Measurements from ENCODE around the gene CHN1.

The CHN1 gene

GRCh38 chr2:174918886-174919526 is 86.2 kb downstream of the CHN1 start:
- no peak for DNase-seq

- no peak for DNase-seq
Measured at GRCh38 chr2:174916270-174916930, 88.8 kb downstream of the CHN1 start.

GRCh38 chr2:174914853-174915760 is 90.1 kb downstream of the CHN1 start:
- DNase-seq: no peak

- DNase-seq: no peak
Measured at GRCh38 chr2:174908284-174908683, 96.9 kb downstream of the CHN1 start.

- DNase-seq: no peak
Measured at GRCh38 chr2:174903264-174903556, 102.0 kb downstream of the CHN1 start.

- no peak for DNase-seq
Measured at GRCh38 chr2:174902506-174903263, 102.5 kb downstream of the CHN1 start.

- DNase-seq: no peak
Measured at GRCh38 chr2:174901075-174901474, 104.1 kb downstream of the CHN1 start.

- DNase-seq: no peak
Measured at GRCh38 chr2:174897286-174897685, 107.9 kb downstream of the CHN1 start.

GRCh38 chr2:174893018-174893417 is 112.2 kb downstream of the CHN1 start:
- DNase-seq: no peak

- no peak for DNase-seq
Measured at GRCh38 chr2:174892546-174892945, 112.6 kb downstream of the CHN1 start.

GRCh38 chr2:174888646-174889271 is 116.4 kb downstream of the CHN1 start:
- no peak for DNase-seq

- DNase-seq: no peak
Measured at GRCh38 chr2:174888146-174888545, 117.0 kb downstream of the CHN1 start.

- DNase-seq: no peak
Measured at GRCh38 chr2:174882416-174882815, 122.8 kb downstream of the CHN1 start.

- DNase-seq: no peak
Measured at GRCh38 chr2:174881678-174882077, 123.5 kb downstream of the CHN1 start.

GRCh38 chr2:174878537-174879147 is 126.5 kb downstream of the CHN1 start:
- no peak for DNase-seq

GRCh38 chr2:174877751-174878150 is 127.4 kb downstream of the CHN1 start:
- DNase-seq: no peak

GRCh38 chr2:174877301-174877700 is 127.9 kb downstream of the CHN1 start:
- no peak for DNase-seq

GRCh38 chr2:174874085-174874484 is 131.1 kb downstream of the CHN1 start:
- no peak for DNase-seq

GRCh38 chr2:174873471-174873870 is 131.7 kb downstream of the CHN1 start:
- DNase-seq: no peak

GRCh38 chr2:174870787-174871186 is 134.4 kb downstream of the CHN1 start:
- no peak for DNase-seq

GRCh38 chr2:174868878-174869277 is 136.3 kb downstream of the CHN1 start:
- no peak for DNase-seq

- DNase-seq: no peak
Measured at GRCh38 chr2:174866421-174866820, 138.8 kb downstream of the CHN1 start.
